ENCODE measurements around the gene NRXN3. TPM values are rescaled to one million over a fixed set of nuclear protein-coding genes. Genes with fewer than 3 reads are reported as not detected.

NRXN3 gene
- total RNA-seq, 1 experiment from 2014 or later, result not detected

- H3K4me2 ChIP-seq (ENCODE audit: low read length), result no peak overlapping the region
Measured at GRCh38 chr14:78153064-78153341, 17.2 kb upstream of the NRXN3 start.

More at GRCh38 chr14:78153064-78153341, 17.2 kb upstream of the NRXN3 start:
- Histone ChIP-seq H4K20me1 (ENCODE audit: insufficient read depth) (no peaks in the 10 kb centered on the region), H3K9me2 (ENCODE audit: insufficient read depth) (no peaks in the 10 kb centered on the region), H3K9ac (ENCODE audit: low read length) (no peak overlapping the region), H3K27me3 (ENCODE audit: insufficient read depth, low read length) (peaks cover 27% of the 10 kb centered on the region; the same call in 1 of the 2 replicates), H3K27ac (ENCODE audit: low read depth, low read length) (no peak overlapping the region), H3K79me2 (ENCODE audit: insufficient read depth, low read length) (no peaks in the 10 kb centered on the region), H3K4me1 (ENCODE audit: control insufficient read depth in 1 of 2, insufficient read depth in 2 of 2, low read length in 2 of 2) (no peaks in the 10 kb centered on the region), H2AFZ (ENCODE audit: low read depth, low read length, poor library complexity, severe bottlenecking) (no peak overlapping the region), H3K4me3 (replicated peaks in 1 of 2; ENCODE audit: low read depth in 1 of 2, low read length in 2 of 2) (no peak overlapping the region), H3K36me3 (ENCODE audit: control insufficient read depth in 1 of 2, insufficient read depth in 2 of 2, low read length in 2 of 2) (no peaks in the 10 kb centered on the region), H3K9me3 (ENCODE audit: control insufficient read depth in 1 of 2, insufficient read depth in 1 of 2, low read depth in 1 of 2, low read length in 2 of 2) (no peaks in the 10 kb centered on the region)
- BruUV-seq (replicated peaks), result no TSS peak
- POLR2A ChIA-PET, result no interaction called here
- DNase-seq (ENCODE audit: low read depth, low spot score) (no peak), ATAC-seq (no peak)
- RAD21 ChIA-PET (ENCODE audit: low non-redundant PET in 1 of 2, low total read pairs in 2 of 2, uncharacterized antibody in 2 of 2, unreplicated experiment in 2 of 2), result no interaction called here
- TF ChIP-seq CTCF (IDR thresholded peaks at IDR 0.05 in 2 of 3, conservative IDR thresholded peaks at IDR 0.05 in 1 of 3; ENCODE audit: borderline replicate concordance in 1 of 3, insufficient read depth in 1 of 3, low read depth in 2 of 3, low read length in 2 of 3) (0 out of 6 replicates have a peak, but pooled peaks of 1 of the 3 experiments have one; percentile 3), SP1 (IDR thresholded peaks at IDR 0.05; ENCODE audit: low read depth) (no peak), FOSL1 (IDR thresholded peaks at IDR 0.05; ENCODE audit: low read depth) (no peak), JUND (IDR thresholded peaks at IDR 0.05) (no peak), RAD21 (IDR thresholded peaks at IDR 0.05; ENCODE audit: low read depth) (peak; percentile 31; the same call in 1 of the 2 replicates), ATF3 (IDR thresholded peaks at IDR 0.05) (no peak), REST (IDR thresholded peaks at IDR 0.05; ENCODE audit: low read depth) (no peak), POLR2AphosphoS5 (IDR thresholded peaks at IDR 0.05; ENCODE audit: low read depth, low read length) (no peak), SRF (IDR thresholded peaks at IDR 0.05; ENCODE audit: low read depth) (no peak), TCF7L2 (IDR thresholded peaks at IDR 0.05; ENCODE audit: borderline replicate concordance, extremely low read depth, insufficient read depth, insufficient read length) (no peak)
- intact Hi-C loops (cut with micrococcal nuclease), result loop anchor here (10.0 kb wide), 1 partner anchor 298 kb away; no protein-coding TSS in a partner anchor
- CTCF ChIA-PET, result no interaction called here

Data from HCT116 (cell line).